Forelimb muscle (tissue), 1 donor: ENCODE data around the gene NCAPD3. TPM values are rescaled to one million over a fixed set of nuclear protein-coding genes. Genes with fewer than 3 reads are reported as not detected.
"Not testable (repeated sequence)": the region's sequence is repeated elsewhere in the genome, so short reads cannot be mapped to it uniquely, and the experiment has no call there.

Experiments used
- DNase-seq: peaks from one replicate; pipeline ENCODE4 v3.0.0-alpha.2; 2013; ENCODE audit warnings: low read depth
- polyA plus RNA-seq: library from polyadenylated mRNA; unstranded; fragments of 120-200 nt; gene quantifications from one replicate; pipeline ENCODE4 v1.2.1, GENCODE V29; 2013; ENCODE audit not compliant: insufficient read length

NCAPD3 gene
- polyA plus RNA-seq, 1 donor: 13.3 TPM

GRCh38 chr11:134224710-134225664, 1.2 kb upstream of the NCAPD3 start:
- no peak for DNase-seq

GRCh38 chr11:134223121-134223520, 646 bp downstream of the NCAPD3 start:
- no peak for DNase-seq

GRCh38 chr11:134216816-134217215, 7.0 kb downstream of the NCAPD3 start:
- no peak for DNase-seq

- no peak for DNase-seq
Observed at GRCh38 chr11:134215836-134216235, 7.9 kb downstream of the NCAPD3 start.

- no peak for DNase-seq
Observed at GRCh38 chr11:134207538-134208239, 16.1 kb downstream of the NCAPD3 start.

GRCh38 chr11:134206185-134206584, 17.6 kb downstream of the NCAPD3 start:
- DNase-seq: no peak

GRCh38 chr11:134205729-134206128, 18.0 kb downstream of the NCAPD3 start:
- no peak for DNase-seq

- no peak for DNase-seq
Observed at GRCh38 chr11:134202661-134203060, 21.1 kb downstream of the NCAPD3 start.

- DNase-seq: no peak
Observed at GRCh38 chr11:134200688-134201087, 23.1 kb downstream of the NCAPD3 start.

GRCh38 chr11:134199531-134199930, 24.2 kb downstream of the NCAPD3 start:
- DNase-seq: no peak

GRCh38 chr11:134196756-134197155, 27.0 kb downstream of the NCAPD3 start:
- no peak for DNase-seq

- DNase-seq: not testable (repeated sequence)
Observed at GRCh38 chr11:134188092-134188491, 35.7 kb downstream of the NCAPD3 start.

- no peak for DNase-seq
Observed at GRCh38 chr11:134181707-134182106, 42.1 kb downstream of the NCAPD3 start.

- DNase-seq: no peak
Observed at GRCh38 chr11:134178032-134178674, 45.6 kb downstream of the NCAPD3 start.

GRCh38 chr11:134176284-134176683, 47.5 kb downstream of the NCAPD3 start:
- DNase-seq: no peak

GRCh38 chr11:134173296-134173695, 50.5 kb downstream of the NCAPD3 start:
- no peak for DNase-seq

GRCh38 chr11:134171951-134172350, 51.8 kb downstream of the NCAPD3 start:
- DNase-seq: no peak

- no peak for DNase-seq
Observed at GRCh38 chr11:134170919-134171281, 52.9 kb downstream of the NCAPD3 start.

- no peak for DNase-seq
Observed at GRCh38 chr11:134170177-134170918, 53.4 kb downstream of the NCAPD3 start.

- DNase-seq: no peak
Observed at GRCh38 chr11:134164490-134165370, 59.0 kb downstream of the NCAPD3 start.

GRCh38 chr11:134159652-134160051, 64.1 kb downstream of the NCAPD3 start:
- DNase-seq: no peak
